HG03066 (cell line): ENCODE measurements around the gene FKBP15.
"Not testable (repeated sequence)": the region's sequence is repeated elsewhere in the genome, so short reads cannot be mapped to it uniquely, and the experiment has no call there.

ENCODE experiments used
- ATAC-seq: cut with Tn5 transposase; IDR thresholded peaks from one replicate; pipeline ENCODE4 v1.9.1; 2021; ENCODE audit warnings: low read depth; ENCODE audit not compliant: unreplicated experiment

The FKBP15 gene

GRCh38 chr9:113221003-113221799, at the start of gene FKBP15, which contains the start of gene SLC31A1:
FKBP15 (minus strand) TSS chr9:113221277; CDS start chr9:113221243, 34 bp downstream.
SLC31A1 (plus strand) TSS chr9:113221544; CDS start chr9:113256149, 34,605 bp downstream.
- peak; percentile 72 for ATAC-seq

DNA sequence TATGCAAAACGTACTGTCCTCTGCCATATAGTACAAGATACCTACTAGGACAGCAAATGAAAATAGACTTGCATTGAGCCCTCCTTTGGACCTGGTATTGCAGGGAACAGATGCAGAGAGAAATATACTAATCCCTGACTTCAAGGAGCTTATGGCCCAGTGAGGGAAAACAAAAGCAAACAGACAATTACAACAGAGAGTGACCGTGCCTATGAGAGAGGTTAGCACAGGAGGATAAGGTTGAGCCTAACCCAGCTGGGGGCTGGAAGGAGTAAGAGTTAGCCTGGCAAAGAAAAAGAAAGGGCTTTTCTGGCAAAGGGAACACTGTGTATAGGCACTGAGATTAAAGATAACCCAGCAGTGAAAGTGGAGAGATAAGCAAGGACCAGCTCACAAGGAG, 48.8 kb upstream of the FKBP15 start:
- ATAC-seq, result no peak

- no peak for ATAC-seq
These were observed 48.3 kb upstream of the FKBP15 start for GRCh38 chr9:113269355-113269754.

GRCh38 chr9:113267911-113268566, 47.0 kb upstream of the FKBP15 start:
- ATAC-seq, result no peak

- no peak for ATAC-seq
These were observed 45.1 kb upstream of the FKBP15 start for GRCh38 chr9:113266174-113266573.

DNA sequence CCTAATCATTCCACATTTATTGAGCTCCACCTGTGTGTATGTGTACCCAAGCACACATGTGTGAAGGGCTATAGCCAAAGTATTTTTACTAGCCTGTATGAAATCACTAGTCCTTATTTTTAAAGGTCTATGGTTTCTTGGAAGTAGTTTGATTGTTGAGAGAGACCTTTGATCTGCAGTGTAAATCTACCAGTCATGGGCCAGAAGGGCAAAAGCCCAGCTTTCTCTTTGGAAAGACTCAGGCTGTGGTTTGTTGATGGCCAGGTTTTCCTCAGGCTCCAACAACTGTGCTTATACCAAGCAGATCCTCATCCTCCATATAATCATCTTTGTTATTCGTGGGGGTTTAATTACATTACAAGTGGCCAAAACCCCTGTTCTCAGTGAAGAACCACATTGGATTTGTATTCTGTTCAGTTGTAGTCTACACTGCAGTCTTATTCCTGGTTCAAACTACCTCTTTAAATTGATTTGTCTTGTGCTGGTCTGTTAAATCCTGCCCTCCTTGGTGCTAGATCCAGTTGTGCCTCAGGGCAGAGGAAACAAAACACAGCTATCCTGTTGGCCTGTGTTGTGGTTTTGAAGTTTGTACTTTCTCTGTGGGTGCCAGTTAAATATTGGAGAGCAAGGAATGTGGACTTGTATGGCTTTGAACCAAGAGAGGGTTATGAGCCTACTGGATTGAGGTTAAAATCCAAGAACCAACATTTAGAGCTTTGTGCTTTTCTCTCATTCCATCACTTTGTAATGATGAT, 41.0 kb upstream of the FKBP15 start:
- ATAC-seq, result no peak

DNA sequence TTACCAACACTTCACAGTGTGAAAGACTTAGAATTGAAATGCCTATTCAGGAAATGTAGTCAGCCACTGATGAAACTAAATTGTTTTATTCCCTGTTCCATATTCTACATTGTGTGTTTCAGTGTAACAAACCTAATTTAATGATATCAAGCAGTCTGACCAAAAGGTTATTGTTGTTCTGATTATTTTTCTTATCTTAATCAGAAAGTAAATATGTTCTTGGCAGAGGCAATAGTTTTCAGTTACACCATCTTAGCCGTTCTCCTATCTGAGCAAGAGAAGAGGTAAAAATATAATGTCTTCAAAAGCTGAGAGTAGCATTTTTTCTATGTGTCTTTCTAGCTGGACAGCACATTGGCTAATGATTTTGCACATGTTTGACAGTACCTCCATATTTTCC, 37.2 kb upstream of the FKBP15 start:
- ATAC-seq, result no peak

DNA sequence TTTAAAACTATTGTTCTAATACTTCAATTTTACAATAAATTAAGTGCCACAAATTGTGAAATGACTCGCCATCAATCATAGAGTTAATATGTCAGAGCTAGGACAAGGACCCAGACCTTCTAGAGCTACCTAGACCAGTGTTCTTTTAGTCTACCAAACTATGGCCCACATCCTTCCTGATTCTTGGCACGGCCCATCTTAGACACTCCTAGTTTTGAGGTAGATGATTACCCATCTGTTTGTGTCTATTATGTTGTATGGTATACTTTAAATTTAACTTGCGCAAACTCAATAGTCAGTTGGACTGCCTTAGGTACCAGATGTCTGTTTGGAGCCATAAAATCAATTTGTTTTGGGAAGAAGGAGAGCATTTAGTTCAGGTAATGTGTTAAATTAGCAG, 36.8 kb upstream of the FKBP15 start:
- ATAC-seq, result no peak

- ATAC-seq, result no peak
These were observed 34.4 kb upstream of the FKBP15 start for GRCh38 chr9:113255438-113255837.

DNA sequence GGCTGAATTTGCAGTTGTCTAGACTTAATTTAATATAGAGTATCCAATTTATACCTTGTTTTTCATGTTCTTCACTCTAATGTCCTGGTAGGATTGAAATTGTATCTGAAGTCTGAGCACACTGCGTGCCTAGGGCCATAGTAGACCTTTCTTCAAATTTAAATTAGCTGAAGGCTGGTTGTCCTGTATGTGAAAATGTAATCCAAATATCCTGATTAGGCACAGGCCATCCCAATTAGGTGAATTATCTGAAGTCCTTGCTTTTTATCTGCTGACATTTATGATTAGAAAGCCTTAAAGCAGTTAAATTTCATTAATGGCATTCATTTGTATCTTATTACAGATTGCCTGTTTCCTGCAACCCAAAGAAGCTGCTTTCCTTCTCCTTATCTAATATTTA, 33.9 kb upstream of the FKBP15 start:
- ATAC-seq, result no peak

DNA sequence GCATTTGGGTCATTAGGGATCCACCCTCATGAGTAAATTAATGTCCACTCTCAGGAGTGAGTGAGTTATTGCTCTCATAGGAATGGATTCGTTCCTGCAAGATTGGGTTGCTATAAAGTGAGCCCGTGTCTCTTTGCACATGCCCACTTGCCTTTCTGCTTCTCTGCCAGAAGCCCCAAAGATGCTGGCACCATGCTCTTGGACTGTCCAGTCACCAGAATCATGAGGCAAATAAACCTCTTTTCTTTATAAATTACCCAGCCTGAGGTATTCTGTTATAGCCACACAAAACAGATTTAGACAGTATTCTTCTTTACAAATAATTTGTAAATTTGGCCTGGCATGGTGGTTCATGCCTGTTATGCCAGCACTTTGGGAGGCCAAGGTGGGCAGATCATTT, 29.7 kb upstream of the FKBP15 start:
- no peak for ATAC-seq

DNA sequence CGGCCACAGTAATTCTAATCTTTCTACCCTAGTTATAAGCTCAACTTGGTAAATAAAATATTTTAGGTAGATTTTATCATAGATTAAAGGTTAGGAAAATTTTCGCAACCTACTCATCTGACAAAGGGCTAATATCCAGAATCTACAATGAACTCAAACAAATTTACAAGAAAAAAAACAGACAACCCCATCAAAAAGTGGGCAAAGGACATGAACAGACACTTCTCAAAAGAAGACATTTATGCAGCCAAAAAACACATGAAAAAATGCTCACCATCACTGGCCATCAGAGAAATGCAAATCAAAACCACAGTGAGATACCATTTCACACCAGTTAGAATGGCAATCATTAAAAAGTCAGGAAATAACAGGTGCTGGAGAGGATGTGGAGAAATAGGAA, 28.6 kb upstream of the FKBP15 start:
- ATAC-seq, result not testable (repeated sequence)

DNA sequence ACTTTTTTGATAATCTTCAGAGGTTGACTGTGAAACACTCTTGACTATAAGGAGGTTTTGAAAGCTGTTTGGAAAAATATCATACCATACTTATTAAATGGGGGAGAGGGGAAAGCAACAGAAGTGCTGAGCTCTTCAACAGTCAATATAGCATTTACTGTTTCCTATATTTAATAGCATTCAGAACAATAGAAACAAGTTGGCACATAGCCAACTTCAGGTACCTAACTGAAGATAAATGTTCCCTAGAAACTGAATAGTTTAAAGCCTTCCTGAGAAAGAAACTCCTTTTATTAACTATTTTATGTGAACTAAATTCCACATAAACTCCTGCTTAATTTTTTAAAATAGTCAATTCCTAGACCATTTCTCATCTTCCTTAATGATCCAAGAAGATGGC, 26.6 kb upstream of the FKBP15 start:
- no peak for ATAC-seq

DNA sequence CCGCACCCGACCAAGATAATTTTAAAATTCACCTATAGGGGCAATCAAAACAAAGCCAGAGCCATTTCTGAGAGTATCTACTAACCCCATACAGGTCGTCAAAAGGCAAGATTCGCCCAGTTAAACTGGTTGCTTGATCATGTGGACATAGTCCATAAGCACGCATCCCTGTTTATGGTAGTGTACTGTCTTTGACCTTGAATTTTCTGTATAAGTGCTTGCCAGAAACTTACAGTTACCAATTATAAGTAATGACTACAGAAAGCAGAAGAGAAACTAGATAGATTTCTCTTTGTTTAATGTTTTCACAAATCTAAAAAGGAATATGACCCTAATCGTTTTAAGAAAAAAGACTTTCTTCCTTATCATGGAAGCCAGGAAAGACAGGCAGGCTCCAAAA, 25.9 kb upstream of the FKBP15 start:
- ATAC-seq, result no peak

- ATAC-seq, result no peak
These were observed 24.8 kb upstream of the FKBP15 start for GRCh38 chr9:113245894-113246293.

GRCh38 chr9:113244556-113244955, 23.5 kb upstream of the FKBP15 start:
- no peak for ATAC-seq

DNA sequence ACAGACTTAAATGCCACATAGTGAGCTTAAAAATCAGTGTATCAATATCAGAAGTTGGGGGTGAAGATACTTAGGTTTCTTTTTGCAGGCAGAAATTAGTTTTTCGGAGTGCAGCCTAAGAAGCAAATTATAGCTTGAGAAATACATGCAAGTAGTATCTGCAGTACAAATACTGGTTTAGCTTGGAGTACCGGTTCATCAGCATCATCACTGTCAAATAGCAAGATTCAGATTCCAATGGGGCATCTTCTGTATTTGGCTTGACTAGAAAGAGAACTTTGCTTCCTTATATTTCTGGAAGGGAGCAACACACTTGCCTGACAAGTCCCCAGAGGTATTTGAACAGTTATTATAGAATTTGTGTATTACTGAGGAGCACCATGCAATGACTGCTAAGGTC, 20.1 kb upstream of the FKBP15 start:
- ATAC-seq, result no peak

DNA sequence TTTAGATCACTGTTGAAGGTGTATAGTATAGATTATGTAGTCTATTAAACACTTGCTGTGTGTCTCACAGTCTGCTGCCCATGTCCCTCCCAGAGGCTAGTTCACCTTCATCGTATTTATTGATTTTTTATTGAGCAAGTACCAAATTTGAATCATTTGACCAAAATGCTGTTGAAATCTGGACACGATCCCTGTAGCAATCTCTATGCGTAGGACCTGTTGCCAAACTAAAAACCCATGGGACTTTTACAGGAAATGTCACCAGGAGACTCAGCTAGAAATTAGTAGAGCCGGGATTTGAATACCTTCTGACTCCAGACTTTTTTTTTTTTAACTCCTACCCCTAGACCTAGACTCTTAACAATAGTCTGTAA, 17.8 kb upstream of the FKBP15 start:
- ATAC-seq, result no peak

GRCh38 chr9:113238202-113238858, 17.3 kb upstream of the FKBP15 start:
- no peak for ATAC-seq

GRCh38 chr9:113237026-113237425, 15.9 kb upstream of the FKBP15 start:
- no peak for ATAC-seq

GRCh38 chr9:113235701-113236255, 14.7 kb upstream of the FKBP15 start:
- ATAC-seq, result not testable (repeated sequence)
